PFSK-1 (cell line): ENCODE data around the gene SPG11.

Source experiments
- POLR2AphosphoS5 ChIP-seq: IDR thresholded peaks from 2 replicates; pipeline ENCODE4 v1.6.1; 2012; ENCODE audit warnings: low read depth, mild to moderate bottlenecking, control low read depth, low read length, moderate library complexity
- SIN3A ChIP-seq: IDR thresholded peaks from 2 replicates; pipeline ENCODE4 v1.6.1; 2012; ENCODE audit warnings: mild to moderate bottlenecking, low read length, moderate library complexity, borderline replicate concordance; ENCODE audit not compliant: insufficient read depth
- TAF1 ChIP-seq: IDR thresholded peaks from 2 replicates; pipeline ENCODE4 v1.6.1; 2012; ENCODE audit warnings: low read length, control low read depth, borderline replicate concordance; ENCODE audit not compliant: insufficient read depth
- TF ChIP-seq, protein P1 (sequence below), 2 experiments: IDR thresholded peaks; 2 replicates each; pipeline versions ENCODE4 v1.6.1 to v1.8.0; 2011 to 2012; ENCODE audit warnings: low read depth in 2 of 2, low read length in 2 of 2, control low read depth in 1 of 2, inconsistent platforms in 1 of 2, mild to moderate bottlenecking in 1 of 2, moderate library complexity in 1 of 2; ENCODE audit not compliant: insufficient read depth in 1 of 2

DNA sequence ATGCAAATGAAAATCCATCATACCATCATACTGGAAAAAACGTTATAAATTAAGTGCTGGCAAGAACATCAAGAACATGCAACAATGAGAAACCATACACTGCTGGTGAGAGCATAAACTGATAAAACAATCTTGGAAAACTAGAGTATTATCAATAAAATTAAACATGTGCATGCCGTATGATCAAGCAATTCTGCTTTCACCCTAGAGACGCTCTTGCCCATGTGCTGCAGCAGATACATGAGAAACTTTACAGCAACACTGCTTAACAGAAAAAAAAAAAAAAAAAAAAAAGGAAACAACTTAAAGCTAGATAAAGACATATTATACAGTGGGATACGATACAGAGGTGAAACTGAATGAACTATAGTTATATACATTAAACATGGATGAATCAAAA is 21.8 kb downstream of the SPG11 start:
- TF ChIP-seq POLR2AphosphoS5 (no peak), SIN3A (no peak), TAF1 (no peak)
- TF ChIP-seq, protein P1, sequence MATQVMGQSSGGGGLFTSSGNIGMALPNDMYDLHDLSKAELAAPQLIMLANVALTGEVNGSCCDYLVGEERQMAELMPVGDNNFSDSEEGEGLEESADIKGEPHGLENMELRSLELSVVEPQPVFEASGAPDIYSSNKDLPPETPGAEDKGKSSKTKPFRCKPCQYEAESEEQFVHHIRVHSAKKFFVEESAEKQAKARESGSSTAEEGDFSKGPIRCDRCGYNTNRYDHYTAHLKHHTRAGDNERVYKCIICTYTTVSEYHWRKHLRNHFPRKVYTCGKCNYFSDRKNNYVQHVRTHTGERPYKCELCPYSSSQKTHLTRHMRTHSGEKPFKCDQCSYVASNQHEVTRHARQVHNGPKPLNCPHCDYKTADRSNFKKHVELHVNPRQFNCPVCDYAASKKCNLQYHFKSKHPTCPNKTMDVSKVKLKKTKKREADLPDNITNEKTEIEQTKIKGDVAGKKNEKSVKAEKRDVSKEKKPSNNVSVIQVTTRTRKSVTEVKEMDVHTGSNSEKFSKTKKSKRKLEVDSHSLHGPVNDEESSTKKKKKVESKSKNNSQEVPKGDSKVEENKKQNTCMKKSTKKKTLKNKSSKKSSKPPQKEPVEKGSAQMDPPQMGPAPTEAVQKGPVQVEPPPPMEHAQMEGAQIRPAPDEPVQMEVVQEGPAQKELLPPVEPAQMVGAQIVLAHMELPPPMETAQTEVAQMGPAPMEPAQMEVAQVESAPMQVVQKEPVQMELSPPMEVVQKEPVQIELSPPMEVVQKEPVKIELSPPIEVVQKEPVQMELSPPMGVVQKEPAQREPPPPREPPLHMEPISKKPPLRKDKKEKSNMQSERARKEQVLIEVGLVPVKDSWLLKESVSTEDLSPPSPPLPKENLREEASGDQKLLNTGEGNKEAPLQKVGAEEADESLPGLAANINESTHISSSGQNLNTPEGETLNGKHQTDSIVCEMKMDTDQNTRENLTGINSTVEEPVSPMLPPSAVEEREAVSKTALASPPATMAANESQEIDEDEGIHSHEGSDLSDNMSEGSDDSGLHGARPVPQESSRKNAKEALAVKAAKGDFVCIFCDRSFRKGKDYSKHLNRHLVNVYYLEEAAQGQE (IDR thresholded peaks at IDR 0.05; ENCODE audit: insufficient read depth in 1 of 2, low read depth in 2 of 2, low read length in 2 of 2): no peak
